K562 (cell line): ENCODE data around the gene UNKL. TPM values are rescaled to one million over a fixed set of nuclear protein-coding genes. Genes with fewer than 3 reads are reported as not detected.

Source experiments
- CBX5 ChIP-seq: IDR thresholded peaks from 2 replicates; pipeline ENCODE4 v1.6.1; 2014; ENCODE audit warnings: low read depth, borderline replicate concordance
- CREM ChIP-seq: IDR thresholded peaks from 2 replicates; pipeline ENCODE4 v1.6.1; 2014; ENCODE audit warnings: antibody characterized with exemption, low read depth
- GATAD2B ChIP-seq: fragments of 450-650 bp; IDR thresholded peaks from 2 replicates; pipeline ENCODE4 v1.6.1; 2017; ENCODE audit warnings: mild to moderate bottlenecking, borderline replicate concordance
- PCBP1 ChIP-seq: fragments of 200-400 bp; formaldehyde crosslinking; IDR thresholded peaks from 2 replicates; pipeline ENCODE4 v1.6.1; 2018; ENCODE audit warnings: mild to moderate bottlenecking, low read depth, low read length; ENCODE audit not compliant: poor library complexity, severe bottlenecking
- SMAD4 ChIP-seq: fragments of 250-450 bp; sonication (Bioruptor Pico); conservative IDR thresholded peaks from 2 replicates; pipeline ENCODE4 v1.8.0; 2021; ENCODE audit warnings: inconsistent platforms, mild to moderate bottlenecking, moderate library complexity
- ZBTB26 ChIP-seq: fragments of 450-650 bp; formaldehyde crosslinking; IDR thresholded peaks from 2 replicates; pipeline ENCODE4 v1.4.0; 2022; ENCODE audit warnings: missing genetic modification characterization
- polyA plus RNA-seq, 8 experiments: library from polyadenylated mRNA; depleted of rRNA in 4 of 8; stranded (reverse) in 5 of 8; unstranded in 3 of 8; fragments of >200 nt; fragmentation: Nextera tagmentation in 2 of 8; fragmentation: Illumina TruSeq in 1 of 8; extraction: Ambion mirVana in 2 of 8; extraction: Trizol in 1 of 8; gene quantifications; 2 replicates each; pipeline versions ENCODE4 v1.2.1 to v1.2.3, GENCODE V29; 2011 to 2014; ENCODE audit warnings: inconsistent platforms in 1 of 8, missing spikeins in 1 of 8
- total RNA-seq, 7 experiments: library from RNA; depleted of rRNA in 6 of 7; stranded (reverse); fragments of >200 nt in 6 of 7; fragmentation: Illumina TruSeq in 2 of 7; extraction: Trizol in 2 of 7; gene quantifications; 2 replicates each; pipeline versions ENCODE4 v1.2.1 to v1.2.3, GENCODE V29; 2011 to 2021; ENCODE audit warnings: low replicate concordance in 1 of 7
- TF ChIP-seq, protein P1 (sequence below): fragments of 150-350 bp; conservative IDR thresholded peaks from 2 replicates; pipeline ENCODE4 v1.6.1; 2014; ENCODE audit warnings: low read length
- TF ChIP-seq, protein P2 (sequence below): fragments of 450-650 bp; IDR thresholded peaks from 2 replicates; pipeline ENCODE4 v1.6.1; 2016; ENCODE audit warnings: missing biosample characterization, missing genetic modification characterization
- TF ChIP-seq, protein P3 (sequence below), 2 experiments: fragments of 450-650 bp; formaldehyde crosslinking in 1 of 2; IDR thresholded peaks; 2 replicates each; pipeline versions ENCODE4 v1.4.0 to v1.6.1; 2014 to 2020; ENCODE audit warnings: mild to moderate bottlenecking in 2 of 2, borderline replicate concordance in 1 of 2, low read depth in 1 of 2

UNKL gene
- total and polyA plus RNA-seq, 9 of the 15 experiments (the other 6 are each of a cell fraction or from before 2014, with no cell fraction given): 0.37 to 30.2 (median 5.1) TPM

GRCh38 chr16:1413684-1414531 lies 596 bp downstream of the UNKL start (continued):
- TF ChIP-seq, protein P1, sequence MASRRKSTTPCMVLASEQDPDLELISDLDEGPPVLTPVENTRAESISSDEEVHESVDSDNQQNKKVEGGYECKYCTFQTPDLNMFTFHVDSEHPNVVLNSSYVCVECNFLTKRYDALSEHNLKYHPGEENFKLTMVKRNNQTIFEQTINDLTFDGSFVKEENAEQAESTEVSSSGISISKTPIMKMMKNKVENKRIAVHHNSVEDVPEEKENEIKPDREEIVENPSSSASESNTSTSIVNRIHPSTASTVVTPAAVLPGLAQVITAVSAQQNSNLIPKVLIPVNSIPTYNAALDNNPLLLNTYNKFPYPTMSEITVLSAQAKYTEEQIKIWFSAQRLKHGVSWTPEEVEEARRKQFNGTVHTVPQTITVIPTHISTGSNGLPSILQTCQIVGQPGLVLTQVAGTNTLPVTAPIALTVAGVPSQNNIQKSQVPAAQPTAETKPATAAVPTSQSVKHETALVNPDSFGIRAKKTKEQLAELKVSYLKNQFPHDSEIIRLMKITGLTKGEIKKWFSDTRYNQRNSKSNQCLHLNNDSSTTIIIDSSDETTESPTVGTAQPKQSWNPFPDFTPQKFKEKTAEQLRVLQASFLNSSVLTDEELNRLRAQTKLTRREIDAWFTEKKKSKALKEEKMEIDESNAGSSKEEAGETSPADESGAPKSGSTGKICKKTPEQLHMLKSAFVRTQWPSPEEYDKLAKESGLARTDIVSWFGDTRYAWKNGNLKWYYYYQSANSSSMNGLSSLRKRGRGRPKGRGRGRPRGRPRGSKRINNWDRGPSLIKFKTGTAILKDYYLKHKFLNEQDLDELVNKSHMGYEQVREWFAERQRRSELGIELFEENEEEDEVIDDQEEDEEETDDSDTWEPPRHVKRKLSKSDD: no peak
- TF ChIP-seq CREM (peak; percentile 67), PCBP1 (no peak), GATAD2B (no peak), SMAD4 (CRISPR knock-in tag) (peak; percentile 57), CBX5 (no peak), ZBTB26 (CRISPR knock-in tag) (no peak)
- TF ChIP-seq, protein P2, sequence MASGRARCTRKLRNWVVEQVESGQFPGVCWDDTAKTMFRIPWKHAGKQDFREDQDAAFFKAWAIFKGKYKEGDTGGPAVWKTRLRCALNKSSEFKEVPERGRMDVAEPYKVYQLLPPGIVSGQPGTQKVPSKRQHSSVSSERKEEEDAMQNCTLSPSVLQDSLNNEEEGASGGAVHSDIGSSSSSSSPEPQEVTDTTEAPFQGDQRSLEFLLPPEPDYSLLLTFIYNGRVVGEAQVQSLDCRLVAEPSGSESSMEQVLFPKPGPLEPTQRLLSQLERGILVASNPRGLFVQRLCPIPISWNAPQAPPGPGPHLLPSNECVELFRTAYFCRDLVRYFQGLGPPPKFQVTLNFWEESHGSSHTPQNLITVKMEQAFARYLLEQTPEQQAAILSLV: no peak
- TF ChIP-seq, protein P3, sequence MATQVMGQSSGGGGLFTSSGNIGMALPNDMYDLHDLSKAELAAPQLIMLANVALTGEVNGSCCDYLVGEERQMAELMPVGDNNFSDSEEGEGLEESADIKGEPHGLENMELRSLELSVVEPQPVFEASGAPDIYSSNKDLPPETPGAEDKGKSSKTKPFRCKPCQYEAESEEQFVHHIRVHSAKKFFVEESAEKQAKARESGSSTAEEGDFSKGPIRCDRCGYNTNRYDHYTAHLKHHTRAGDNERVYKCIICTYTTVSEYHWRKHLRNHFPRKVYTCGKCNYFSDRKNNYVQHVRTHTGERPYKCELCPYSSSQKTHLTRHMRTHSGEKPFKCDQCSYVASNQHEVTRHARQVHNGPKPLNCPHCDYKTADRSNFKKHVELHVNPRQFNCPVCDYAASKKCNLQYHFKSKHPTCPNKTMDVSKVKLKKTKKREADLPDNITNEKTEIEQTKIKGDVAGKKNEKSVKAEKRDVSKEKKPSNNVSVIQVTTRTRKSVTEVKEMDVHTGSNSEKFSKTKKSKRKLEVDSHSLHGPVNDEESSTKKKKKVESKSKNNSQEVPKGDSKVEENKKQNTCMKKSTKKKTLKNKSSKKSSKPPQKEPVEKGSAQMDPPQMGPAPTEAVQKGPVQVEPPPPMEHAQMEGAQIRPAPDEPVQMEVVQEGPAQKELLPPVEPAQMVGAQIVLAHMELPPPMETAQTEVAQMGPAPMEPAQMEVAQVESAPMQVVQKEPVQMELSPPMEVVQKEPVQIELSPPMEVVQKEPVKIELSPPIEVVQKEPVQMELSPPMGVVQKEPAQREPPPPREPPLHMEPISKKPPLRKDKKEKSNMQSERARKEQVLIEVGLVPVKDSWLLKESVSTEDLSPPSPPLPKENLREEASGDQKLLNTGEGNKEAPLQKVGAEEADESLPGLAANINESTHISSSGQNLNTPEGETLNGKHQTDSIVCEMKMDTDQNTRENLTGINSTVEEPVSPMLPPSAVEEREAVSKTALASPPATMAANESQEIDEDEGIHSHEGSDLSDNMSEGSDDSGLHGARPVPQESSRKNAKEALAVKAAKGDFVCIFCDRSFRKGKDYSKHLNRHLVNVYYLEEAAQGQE (IDR thresholded peaks at IDR 0.05; ENCODE audit: borderline replicate concordance): peak; percentile 54; the same call in 1 of the 2 replicates
- TF ChIP-seq, protein P3 (CRISPR knock-in tag; IDR thresholded peaks at IDR 0.05; ENCODE audit: low read depth): no peak
